B cell (primary cell): Measurements from ENCODE around the gene APOB. TPM values are rescaled to one million over a fixed set of nuclear protein-coding genes. Genes with fewer than 3 reads are reported as not detected.

Source experiments
- ATAC-seq: fragments of 200-7000 bp; cut with Tn5 transposase; one replicate; pipeline ENCODE4 v1.10.0; 2021; ENCODE audit warnings: low read depth, mild to moderate bottlenecking, moderate number of reproducible peaks, moderate library complexity
- CTCF ChIA-PET: fragments of 350-600 bp; sonication (Branson Sonifier 250); formaldehyde crosslinking; loops from one replicate; lab custom pipeline; 2021; ENCODE audit warnings: antibody characterized with exemption, inconsistent platforms; lab: Charles Lee
- POLR2A ChIA-PET: fragments of 350-600 bp; sonication (Branson Sonifier 250); formaldehyde crosslinking; loops from one replicate; lab custom pipeline; 2021; ENCODE audit warnings: antibody characterized with exemption; lab: Charles Lee
- DNase-seq: peaks from one replicate; pipeline ENCODE4 v3.0.0; 2013
- H2AFZ ChIP-seq: 2 replicates; pipeline ENCODE4 v1.6.1; 2012; ENCODE audit warnings: mild to moderate bottlenecking, low read depth, low read length; ENCODE audit not compliant: insufficient read depth, poor library complexity, severe bottlenecking
- H3K27ac ChIP-seq, 2 donors: 1 replicate in 1 of 2; 2 replicates in 1 of 2; pipeline ENCODE4 v1.5.1; 2012 to 2013; ENCODE audit warnings: low read length in 2 of 2, mild to moderate bottlenecking in 2 of 2, moderate library complexity in 1 of 2
- H3K27me3 ChIP-seq, 4 experiments: fragments of 200-600 bp in 1 of 4; sonication (generic) in 1 of 4; replicated peaks in 1 of 4; 1 replicate in 2 of 4; 2 replicates in 2 of 4; pipeline versions ENCODE4 v1.6.1 to v1.7.0; 2013 to 2016; ENCODE audit warnings: low read length in 3 of 4, mild to moderate bottlenecking in 2 of 4, mixed read lengths in 1 of 4, moderate library complexity in 1 of 4; ENCODE audit not compliant: insufficient read depth in 4 of 4, control insufficient read depth in 3 of 4; ENCODE audit errors: control extremely low read depth in 1 of 4
- H3K36me3 ChIP-seq, 2 experiments: replicated peaks in 1 of 2; 1 replicate in 1 of 2; 2 replicates in 1 of 2; pipeline versions ENCODE4 v1.6.1 to v1.7.1; 2013; ENCODE audit warnings: low read length in 1 of 2; ENCODE audit not compliant: insufficient read depth in 2 of 2, control insufficient read depth in 1 of 2; ENCODE audit errors: control extremely low read depth in 1 of 2, extremely low read depth in 1 of 2
- H3K4me1 ChIP-seq, 2 donors: fragments of 200-600 bp in 1 of 2; sonication (generic) in 1 of 2; 1 replicate in 1 of 2; 2 replicates in 1 of 2; pipeline versions ENCODE4 v1.5.1 to v1.6.1; 2013 to 2017; ENCODE audit warnings: low read length in 2 of 2; ENCODE audit not compliant: control insufficient read depth in 2 of 2, insufficient read depth in 2 of 2
- H3K4me2 ChIP-seq: replicated peaks from 2 replicates; pipeline ENCODE3; 2012; ENCODE audit warnings: mild to moderate bottlenecking, low read depth, low read length; ENCODE audit not compliant: poor library complexity, severe bottlenecking
- H3K4me3 ChIP-seq, 5 experiments: fragments of 200-600 bp in 1 of 5; sonication (generic) in 1 of 5; 1 replicate in 3 of 5; 2 replicates in 2 of 5; pipeline versions ENCODE4 v1.5.1 to v1.7.0; 2011 to 2016; ENCODE audit warnings: low read length in 4 of 5, mild to moderate bottlenecking in 4 of 5, low read depth in 2 of 5, control low read depth in 1 of 5, moderate library complexity in 1 of 5; ENCODE audit not compliant: insufficient read depth in 1 of 5; ENCODE audit errors: control extremely low read depth in 1 of 5, extremely low read depth in 1 of 5
- H3K79me2 ChIP-seq: fragments of 200-600 bp; sonication (generic); one replicate; pipeline ENCODE4 v1.6.0; 2016; ENCODE audit warnings: low read length; ENCODE audit not compliant: control insufficient read depth, insufficient read depth
- H3K9ac ChIP-seq: fragments of 200-600 bp; sonication (generic); 2 replicates; pipeline ENCODE4 v1.6.1; 2017; ENCODE audit warnings: mild to moderate bottlenecking, low read length, moderate library complexity
- H3K9me3 ChIP-seq, 3 donors: one replicate each; pipeline versions ENCODE4 v1.6.1 to v1.7.1; 2013; ENCODE audit warnings: low read length in 2 of 3; ENCODE audit not compliant: control insufficient read depth in 2 of 3, insufficient read depth in 1 of 3; ENCODE audit errors: control extremely low read depth in 1 of 3
- H4K20me1 ChIP-seq: 2 replicates; pipeline ENCODE4 v1.6.0; 2012; ENCODE audit warnings: mild to moderate bottlenecking, low read length; ENCODE audit not compliant: insufficient read depth, control insufficient read depth, poor library complexity, severe bottlenecking
- H3K27ac Mint-ChIP-seq: one replicate; pipeline ENCODE4 v1.8.0; 2021; ENCODE audit warnings: mixed read lengths
- H3K27me3 Mint-ChIP-seq: one replicate; pipeline ENCODE4 v1.8.0; 2021; ENCODE audit warnings: mixed read lengths
- H3K4me1 Mint-ChIP-seq: one replicate; pipeline ENCODE4 v1.8.0; 2021; ENCODE audit warnings: mixed read lengths
- H3K4me3 Mint-ChIP-seq: one replicate; pipeline ENCODE4 v1.8.0; 2021; ENCODE audit warnings: mixed read lengths
- H3K9me3 Mint-ChIP-seq: one replicate; pipeline ENCODE4 v1.8.0; 2022; ENCODE audit warnings: mixed read lengths; ENCODE audit not compliant: insufficient read depth
- CTCF ChIP-seq: fragments of 200-600 bp; IDR thresholded peaks from one replicate; pipeline ENCODE4 v1.8.0; 2022; ENCODE audit warnings: antibody characterized with exemption, mild to moderate bottlenecking
- EZH2 ChIP-seq: IDR thresholded peaks from 2 replicates; pipeline ENCODE4 v1.6.1; 2012; ENCODE audit warnings: borderline replicate concordance, low read depth, mild to moderate bottlenecking, moderate library complexity, low read length; ENCODE audit not compliant: insufficient read depth, poor library complexity, severe bottlenecking
- WGBS: methylation state at CpG from one replicate; pipeline ENCODE4 v1.1.5; 2013; ENCODE audit warnings: missing lambda C conversion rate; ENCODE audit not compliant: insufficient coverage; 5-methylcytosine and 5-hydroxymethylcytosine counted together
- intact Hi-C: fragments of 100-400 bp; cut with micrococcal nuclease; formaldehyde crosslinking; loops from one replicate; pipeline ENCODE4 v1.10.0; 2022
- polyA plus RNA-seq: library from polyadenylated mRNA; depleted of rRNA; stranded (reverse); fragments of >200 nt; gene quantifications from 2 replicates; pipeline ENCODE4 v1.2.3, GENCODE V29; 2012
- total RNA-seq, 2 donors: library from RNA; stranded (reverse); fragments of 120-200 nt in 1 of 2; gene quantifications; 1 replicate in 1 of 2; 2 replicates in 1 of 2; pipeline versions ENCODE4 v1.2.3 to v1.2.4, GENCODE V29; 2013 to 2022

The APOB gene
- total and polyA plus RNA-seq, 2 donors (not counting 1 experiment from before 2014, with no cell fraction given) = not detected

DNA sequence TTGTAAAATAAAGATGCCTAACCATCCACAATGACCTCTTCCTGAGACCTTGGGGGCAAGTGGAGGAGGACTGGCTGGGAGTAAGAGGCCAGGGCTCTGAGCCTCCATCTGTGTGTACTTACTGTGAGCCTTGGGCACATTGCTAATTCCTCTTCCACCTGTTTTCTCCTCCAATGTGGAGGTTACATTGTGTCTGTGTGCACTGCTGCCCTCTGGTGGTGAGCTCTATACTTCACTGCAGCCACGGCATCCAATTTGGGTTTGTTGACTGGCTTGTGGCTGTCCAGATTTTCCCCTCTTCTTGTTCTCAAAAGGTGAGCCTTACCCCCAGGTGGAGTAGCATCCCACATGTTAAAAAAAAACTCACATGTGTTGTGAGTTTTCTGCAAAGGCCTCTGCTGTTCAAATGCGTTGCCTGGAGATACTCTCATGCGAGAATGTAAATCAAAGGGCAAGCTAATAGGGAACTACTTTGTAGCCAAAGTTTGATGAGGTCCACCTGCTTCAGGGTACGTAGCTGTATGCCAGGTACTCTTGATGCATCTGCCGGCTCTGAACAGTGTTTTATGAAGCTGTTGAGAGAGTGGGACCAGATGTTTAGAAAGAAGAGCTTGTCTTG is 80.8 kb downstream of the APOB start:
- Histone ChIP-seq H3K79me2 (no peaks in the 10 kb centered on the region), H4K20me1 (no peaks in the 10 kb centered on the region), H2AFZ (no peak overlapping the region), H3K9me3 (no peaks in the 10 kb centered on the region), H3K4me3 (no peak overlapping the region), H3K9ac (no peak overlapping the region), H3K4me1 (no peaks in the 10 kb centered on the region), H3K4me2 (no peak overlapping the region), H3K27me3 (peaks cover 0 to 16% (median 4%) of the 10 kb centered on the region in 4 experiments), H3K27ac (no peak overlapping the region), H3K36me3 (no peaks in the 10 kb centered on the region)
- H3K9me3 Mint-ChIP-seq = no peaks in the 10 kb centered on the region
- ATAC-seq = peak; percentile 65
- H3K4me3 Mint-ChIP-seq = no peak overlapping the region
- no peak for TF ChIP-seq EZH2
- peak; percentile 92 for TF ChIP-seq CTCF
- intact Hi-C loops = loop anchor here (2.0 kb wide), 1 partner anchor 240 kb away; no protein-coding TSS in a partner anchor
- ChIA-PET POLR2A (interaction anchor here (0.7 to 1.1 kb wide), 4 partner anchors 219 to 524 kb away, joined by 3 to 5 read pairs (median 4); no protein-coding TSS in a partner anchor), CTCF (interaction anchor here (0.6 to 12.3 kb wide), 31 partner anchors 9 to 639 kb away, joined by 3 to 331 read pairs (median 4); partner anchors contain the start of genes GDF7 and HS1BP3)
- no peaks in the 10 kb centered on the region for H3K4me1 Mint-ChIP-seq
- 71% methylated on average over 3 of the region's 5 CpGs for WGBS
- peak; percentile 78 for DNase-seq
- no peak overlapping the region for H3K27ac Mint-ChIP-seq
- peaks cover 26% of the 10 kb centered on the region for H3K27me3 Mint-ChIP-seq

DNA sequence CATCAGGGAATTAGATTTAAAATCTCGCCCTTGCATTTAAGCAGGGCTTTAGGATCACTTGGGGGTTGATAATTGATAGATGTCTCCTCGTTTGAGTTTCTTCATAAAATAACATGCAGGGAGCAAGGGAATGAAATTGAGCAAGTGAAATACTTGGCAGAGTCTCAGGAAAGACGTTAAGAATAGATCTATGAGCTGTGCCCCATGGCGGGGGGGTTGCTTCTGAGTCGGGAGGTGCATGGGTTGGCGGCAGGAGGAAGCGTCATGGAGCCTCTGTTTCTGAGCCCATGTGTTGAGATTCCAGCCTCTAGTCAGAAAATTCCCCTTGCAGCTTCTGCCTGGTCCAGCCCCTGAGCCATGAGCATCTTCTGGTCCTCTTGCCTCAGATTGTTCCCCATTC is 82.0 kb downstream of the APOB start:
- Mint-ChIP-seq H3K4me1 (no peaks in the 10 kb centered on the region), H3K9me3 (no peaks in the 10 kb centered on the region), H3K27ac (no peak overlapping the region), H3K27me3 (peaks cover 21% of the 10 kb centered on the region), H3K4me3 (no peak overlapping the region)
- Histone ChIP-seq H3K4me1 (no peaks in the 10 kb centered on the region), H3K27me3 (peaks cover 0 to 16% (median 4%) of the 10 kb centered on the region in 4 experiments), H3K9me3 (no peaks in the 10 kb centered on the region), H2AFZ (no peak overlapping the region), H3K4me2 (no peak overlapping the region), H3K27ac (no peak overlapping the region), H3K9ac (no peak overlapping the region), H4K20me1 (no peaks in the 10 kb centered on the region), H3K4me3 (no peak overlapping the region), H3K79me2 (no peaks in the 10 kb centered on the region), H3K36me3 (no peaks in the 10 kb centered on the region)
- POLR2A ChIA-PET = no interaction called here
- intact Hi-C loops = loop anchor here (2.0 kb wide), 1 partner anchor 239 kb away; no protein-coding TSS in a partner anchor
- TF ChIP-seq CTCF (no peak), EZH2 (no peak)
- ATAC-seq = no peak
- 78% methylated on average over 5 of the region's 7 CpGs for WGBS
- CTCF ChIA-PET = interaction anchor here (1.1 to 12.3 kb wide), 13 partner anchors 9 to 320 kb away, joined by 3 to 331 read pairs (median 7); partner anchors contain the start of gene GDF7
- no peak for DNase-seq
